Stimulated activated CD4-positive, alpha-beta T cell treated with anti-CD3 and anti-CD28 coated beads, TNF-alpha, amount 100 ng/mL, for 4 hours (primary cell): Measurements from ENCODE around the gene NUMA1.

Source experiments
- DNase-seq, 3 experiments: peaks; one replicate each; pipeline ENCODE4 v3.0.0-alpha.2; 2020; ENCODE audit warnings: low read depth in 3 of 3

The NUMA1 gene

GRCh38 chr11:72014761-72015320, 65.5 kb downstream of the NUMA1 start:
- no peak for DNase-seq

- DNase-seq, result no peak
Measured at GRCh38 chr11:72013765-72014711, 66.3 kb downstream of the NUMA1 start.

DNA sequence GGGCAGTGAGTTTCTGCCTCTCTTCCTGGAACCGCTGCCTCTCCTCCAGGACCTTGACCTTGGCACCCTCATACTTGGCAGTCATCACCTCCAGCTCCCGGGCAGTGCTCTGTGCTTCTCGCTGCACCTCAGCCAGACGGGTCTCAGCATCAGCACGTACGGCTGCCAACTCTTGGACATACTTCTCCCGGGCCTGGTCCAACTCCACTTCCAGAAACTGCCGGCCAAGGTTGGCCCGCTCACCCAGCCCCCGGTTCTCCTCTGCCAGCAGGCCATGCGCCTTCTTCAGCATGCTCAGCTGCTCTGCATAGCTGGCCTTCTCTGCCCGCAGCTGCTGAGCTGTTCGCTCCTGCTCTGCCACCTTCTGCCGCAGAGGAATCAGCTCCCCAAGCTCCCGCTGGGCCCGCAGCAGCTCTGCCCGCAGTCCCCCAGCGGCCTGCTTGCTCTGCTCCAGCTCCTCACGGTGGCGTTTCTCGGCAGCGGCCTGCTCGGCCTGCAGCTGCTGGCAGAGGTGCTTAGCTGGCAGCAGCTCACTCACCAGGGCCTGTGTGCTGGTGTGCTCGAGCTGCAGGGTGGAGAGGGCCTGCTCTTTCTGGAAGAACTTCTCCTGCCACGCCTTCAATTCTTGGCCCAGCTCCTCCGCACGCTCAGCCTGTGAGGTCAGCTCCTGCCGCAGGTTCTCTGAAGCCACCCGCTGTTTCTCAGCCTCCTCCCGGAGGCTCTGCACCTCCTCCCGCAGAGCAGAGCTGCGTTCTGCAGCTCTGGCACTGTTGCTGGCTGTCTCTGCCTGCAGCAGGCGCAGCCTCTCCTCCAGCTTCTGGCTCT, 67.2 kb downstream of the NUMA1 start:
- no peak for DNase-seq

DNA sequence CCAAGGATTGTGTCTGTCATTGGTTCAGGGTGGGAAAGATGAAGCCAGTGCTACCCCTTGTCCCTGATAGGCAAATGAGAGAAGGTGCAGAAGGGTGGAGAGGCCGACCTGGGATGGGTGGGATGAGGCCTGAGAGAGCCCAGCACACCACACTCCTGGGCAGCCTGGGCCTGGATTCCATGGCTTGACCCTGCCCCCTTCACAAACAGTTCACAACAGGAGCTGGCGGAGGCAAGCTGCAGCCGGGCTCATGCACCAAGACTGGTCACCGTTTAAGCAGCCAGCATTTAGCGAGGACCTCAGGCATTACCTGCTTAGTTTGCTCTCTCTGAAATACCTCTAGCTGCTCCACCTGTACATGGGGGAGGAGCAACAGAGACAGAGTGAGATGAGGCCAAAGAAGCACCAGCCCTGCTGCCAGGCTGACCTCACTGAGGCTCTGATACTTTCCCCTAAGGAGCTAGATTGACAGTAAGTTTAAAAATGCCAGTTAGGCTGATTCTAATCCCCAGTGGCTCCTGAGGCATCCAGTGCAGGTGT, 68.2 kb downstream of the NUMA1 start:
- DNase-seq, result no peak

DNA sequence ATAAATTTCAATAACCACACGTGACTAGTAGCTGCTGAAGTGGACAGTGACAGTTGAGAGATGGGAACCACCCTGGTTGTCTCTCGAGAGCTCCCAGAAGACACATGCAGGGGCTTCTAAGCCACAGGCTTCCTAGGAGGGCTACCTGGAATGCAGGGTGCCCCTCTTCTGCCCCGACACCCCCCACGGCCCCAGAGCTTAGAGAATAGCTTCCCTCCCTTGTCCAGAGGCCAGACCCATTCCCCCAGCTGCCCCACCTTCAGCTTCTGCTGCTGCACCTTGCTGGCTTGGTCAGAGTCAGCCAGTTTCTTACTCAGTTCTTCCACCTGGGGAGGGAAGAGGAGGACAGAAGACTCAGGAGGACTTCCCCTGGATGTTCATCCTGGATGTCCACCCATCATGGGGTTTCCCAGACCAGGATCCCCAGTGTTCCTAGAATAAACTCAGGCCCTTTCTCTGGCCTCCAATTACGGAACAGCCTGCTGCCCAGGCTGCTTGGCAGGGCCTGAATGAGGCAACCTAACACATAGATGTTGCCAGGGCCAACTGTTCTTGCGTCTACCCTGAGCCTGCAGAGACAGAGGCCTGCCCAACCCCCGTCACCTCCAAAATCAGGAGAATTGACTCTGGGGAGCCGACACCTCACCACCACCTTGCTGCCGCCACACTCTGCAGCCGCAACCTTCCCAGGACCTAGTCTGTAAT, 69.7 kb downstream of the NUMA1 start:
- DNase-seq, result no peak

DNA sequence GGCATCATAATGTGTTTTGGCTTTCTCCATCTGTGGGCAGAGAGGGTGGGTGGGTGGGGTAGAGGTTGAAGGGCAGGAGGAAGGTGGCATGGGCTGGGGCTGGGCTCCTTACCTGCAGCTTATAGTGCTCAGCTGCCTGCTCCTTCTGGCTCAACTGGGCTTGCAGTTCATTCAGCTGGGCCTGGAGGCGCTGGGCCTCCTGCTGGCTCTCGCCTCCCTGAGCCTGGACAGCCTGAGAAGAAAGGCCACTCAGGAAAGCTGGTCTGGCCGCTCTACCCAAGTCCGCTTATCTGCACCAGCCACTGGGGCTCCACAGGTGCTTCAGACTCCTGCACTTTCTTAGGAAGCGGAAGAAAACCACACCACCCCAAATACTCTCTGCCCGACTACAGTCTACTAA, 71.2 kb downstream of the NUMA1 start:
- DNase-seq, result no peak

DNA sequence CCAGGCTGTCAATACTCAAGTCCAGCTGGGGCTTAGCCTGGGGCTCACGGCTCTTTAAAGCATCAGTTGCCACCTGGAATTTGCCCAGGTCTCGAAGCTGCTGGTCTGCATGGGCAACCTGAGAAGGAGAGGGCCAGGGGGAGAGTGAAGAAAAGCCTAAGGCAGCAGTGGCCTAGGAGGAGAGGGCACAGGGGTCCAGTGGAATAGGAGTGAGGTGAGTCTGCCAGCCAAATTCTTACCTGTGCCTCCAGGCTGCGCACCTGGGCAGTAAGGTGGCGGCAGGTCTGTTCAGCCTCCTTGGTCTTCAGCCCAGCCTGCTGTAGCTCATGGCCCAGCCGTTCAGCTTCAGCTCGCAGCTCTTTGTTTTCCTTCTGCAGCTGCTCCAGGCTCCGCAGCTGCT, 71.6 kb downstream of the NUMA1 start:
- no peak for DNase-seq

- no peak for DNase-seq
Measured at GRCh38 chr11:72007587-72007986, 72.8 kb downstream of the NUMA1 start.

GRCh38 chr11:72007089-72007476, 73.3 kb downstream of the NUMA1 start:
- DNase-seq, result no peak

- DNase-seq, result no peak
Measured at GRCh38 chr11:72006309-72007088, 73.8 kb downstream of the NUMA1 start.

GRCh38 chr11:72005347-72006260, 74.7 kb downstream of the NUMA1 start:
- no peak for DNase-seq

- DNase-seq, result no peak
Measured at GRCh38 chr11:72004515-72005346, 75.6 kb downstream of the NUMA1 start.

- DNase-seq, result no peak
Measured at GRCh38 chr11:72003776-72004171, 76.6 kb downstream of the NUMA1 start.

DNA sequence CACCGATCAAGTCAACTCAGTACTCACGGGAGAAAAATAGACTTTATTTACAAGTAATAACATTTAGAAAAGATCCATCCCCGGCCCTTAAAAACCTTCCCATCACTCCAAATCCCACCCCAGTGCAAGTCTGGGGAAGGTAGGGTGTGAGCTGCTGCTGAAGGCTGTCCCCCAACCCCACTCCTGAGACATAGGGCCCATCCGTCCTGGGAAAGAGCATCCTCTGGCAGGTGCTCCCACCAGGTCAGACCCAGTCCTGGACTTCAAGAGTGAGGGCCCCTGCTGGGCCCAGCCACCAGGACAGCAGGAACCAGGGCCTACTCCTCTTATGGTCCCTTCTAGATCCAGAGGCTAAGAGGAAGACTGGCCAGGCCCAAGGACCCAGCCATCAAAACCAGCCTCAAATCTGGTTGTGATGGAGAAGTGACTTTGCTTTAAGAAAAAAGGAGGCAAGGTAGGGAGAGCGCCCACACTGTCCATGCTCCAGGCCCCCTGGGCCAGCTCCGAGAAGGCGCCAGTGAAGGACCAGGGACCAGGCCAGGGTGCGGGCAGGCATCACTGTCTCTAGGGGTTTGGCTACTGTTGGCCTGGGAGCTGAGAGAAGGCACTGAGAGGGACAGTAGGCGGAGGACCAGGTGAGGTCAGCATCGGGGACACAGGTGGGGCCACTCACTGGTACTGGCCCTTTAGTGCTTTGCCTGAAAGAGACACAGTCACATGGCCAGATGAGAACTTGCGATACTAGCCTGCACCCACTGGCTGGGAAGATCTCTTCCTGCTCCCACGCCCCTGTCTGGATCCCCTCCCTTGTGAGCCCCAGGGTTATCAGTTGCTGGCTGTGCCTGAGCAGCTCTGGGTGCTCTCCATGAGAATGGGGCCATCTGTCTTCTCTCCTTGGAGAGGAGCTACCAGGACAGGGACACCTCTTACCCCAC, 77.2 kb downstream of the NUMA1 start:
- DNase-seq, result no peak

DNA sequence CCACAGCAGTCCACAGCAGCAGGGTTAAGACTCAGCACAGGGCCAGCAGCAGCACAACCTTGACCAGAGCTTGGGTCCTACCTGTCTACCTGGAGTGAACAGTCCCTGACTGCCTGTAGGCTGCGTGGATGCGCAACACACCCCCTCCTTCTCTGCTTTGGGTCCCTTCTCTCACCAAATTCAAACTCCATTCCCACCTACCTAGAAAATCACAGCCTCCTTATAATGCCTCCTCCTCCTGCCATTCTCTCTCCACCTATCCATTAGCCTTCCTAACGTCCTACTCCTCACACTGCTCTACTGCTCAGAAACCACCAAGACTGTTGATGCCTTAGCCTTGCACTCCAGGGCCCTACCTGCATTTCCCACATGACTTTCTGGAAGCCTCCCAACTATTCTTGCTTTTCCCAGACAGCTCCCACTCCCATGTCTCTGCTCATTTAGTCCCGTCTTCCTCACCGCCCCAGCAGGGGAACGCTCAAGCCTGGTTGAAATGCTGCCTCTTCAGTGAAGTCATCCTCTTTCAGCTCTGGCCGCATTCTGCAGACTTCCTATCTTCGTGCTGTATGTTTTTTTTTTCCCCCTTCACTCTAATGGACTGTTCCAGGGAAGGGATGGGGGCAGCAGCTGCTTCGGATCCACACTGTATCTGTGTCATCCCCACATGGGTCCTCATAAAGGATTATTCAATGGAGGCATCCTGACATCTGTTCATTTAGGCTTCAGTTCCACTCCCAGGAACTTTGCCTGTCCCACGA, 78.3 kb downstream of the NUMA1 start:
- no peak for DNase-seq

GRCh38 chr11:72001285-72001684, 79.1 kb downstream of the NUMA1 start:
- DNase-seq, result no peak
